Measurements from ENCODE around the gene ALOX5.
"Not testable (repeated sequence)": the region's sequence is repeated elsewhere in the genome, so short reads cannot be mapped to it uniquely, and the experiment has no call there.

ALOX5 gene

DNA sequence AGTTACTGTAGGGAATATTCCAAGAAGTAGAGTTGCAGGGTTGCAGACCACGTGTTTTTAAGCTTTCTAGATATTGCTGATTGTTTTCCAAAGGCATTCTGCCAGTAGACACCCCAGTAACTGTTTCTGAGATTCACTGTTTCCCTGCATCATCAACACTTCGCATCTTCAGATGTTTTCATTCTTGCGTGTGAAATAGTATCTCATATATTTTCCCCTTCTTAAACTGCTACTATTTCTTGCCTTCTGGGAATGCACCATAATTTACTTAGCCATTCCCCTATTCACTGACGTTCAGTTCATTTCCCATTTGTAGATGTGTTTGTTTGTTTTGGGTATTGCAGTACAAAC is 30.7 kb downstream of the ALOX5 start:
- no peak for DNase-seq (ENCODE audit: low read depth)

DNA sequence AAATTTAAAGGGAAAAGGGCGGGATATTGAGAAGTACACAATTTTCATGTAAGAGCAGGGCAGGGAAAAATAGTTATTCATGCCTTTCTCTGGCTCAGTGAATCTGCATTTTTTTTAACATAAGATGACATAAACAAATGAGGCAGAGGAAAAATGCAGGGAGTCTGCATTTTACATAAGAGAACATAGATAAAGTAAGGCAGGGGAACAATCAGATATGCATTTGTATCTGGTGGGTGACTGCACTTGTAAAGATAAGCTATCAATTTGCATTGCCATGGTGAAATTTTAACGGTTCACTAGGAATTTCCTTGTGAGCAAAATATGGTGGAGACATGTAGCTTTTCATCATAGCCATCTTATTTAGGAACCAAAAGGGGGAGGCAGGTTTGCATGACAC is 33.5 kb downstream of the ALOX5 start:
- DNase-seq (ENCODE audit: low read depth) = no peak

DNA sequence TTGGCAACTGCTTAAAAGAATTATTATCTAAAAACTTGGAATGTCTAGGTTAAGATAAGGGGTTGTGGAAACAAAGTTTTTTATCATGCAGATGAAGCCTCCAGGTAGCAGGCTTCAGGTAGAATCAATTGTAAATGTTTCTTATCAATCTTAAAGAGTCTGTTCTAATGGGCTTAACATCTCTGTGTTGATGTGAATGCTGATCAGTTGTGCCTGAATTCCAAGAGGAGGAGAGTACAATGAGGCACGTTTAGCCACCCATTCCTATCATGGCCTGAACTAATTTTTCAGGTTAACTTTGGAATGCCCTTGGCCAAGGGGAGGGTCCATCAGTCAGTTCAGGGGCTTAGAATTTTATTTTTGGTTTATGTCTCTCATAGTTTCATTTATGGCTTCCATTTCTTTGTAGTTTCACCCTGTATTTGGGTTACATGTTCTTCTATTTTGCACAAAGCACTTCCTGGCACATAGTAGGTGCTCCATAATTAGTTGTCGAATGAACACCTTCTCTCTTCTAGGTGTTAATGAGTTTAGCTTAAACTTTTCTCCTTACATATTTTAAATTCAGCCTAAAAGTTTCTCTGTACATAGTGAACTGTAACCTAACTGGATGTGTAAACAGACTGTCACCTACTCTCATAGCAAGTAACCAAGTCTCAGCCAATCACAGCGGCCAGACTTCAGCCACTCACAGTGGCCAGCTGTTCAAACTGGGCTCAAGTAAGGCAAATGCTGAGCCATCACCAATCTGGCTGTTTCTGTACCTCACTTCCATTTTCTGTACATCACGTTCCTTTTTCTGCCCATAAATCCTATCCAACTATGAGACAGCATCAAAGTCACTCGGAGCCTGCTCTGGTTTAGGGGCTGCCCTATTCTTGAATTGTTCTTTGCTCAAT is 34.7 kb downstream of the ALOX5 start:
- no peak for DNase-seq (ENCODE audit: low read depth)

DNA sequence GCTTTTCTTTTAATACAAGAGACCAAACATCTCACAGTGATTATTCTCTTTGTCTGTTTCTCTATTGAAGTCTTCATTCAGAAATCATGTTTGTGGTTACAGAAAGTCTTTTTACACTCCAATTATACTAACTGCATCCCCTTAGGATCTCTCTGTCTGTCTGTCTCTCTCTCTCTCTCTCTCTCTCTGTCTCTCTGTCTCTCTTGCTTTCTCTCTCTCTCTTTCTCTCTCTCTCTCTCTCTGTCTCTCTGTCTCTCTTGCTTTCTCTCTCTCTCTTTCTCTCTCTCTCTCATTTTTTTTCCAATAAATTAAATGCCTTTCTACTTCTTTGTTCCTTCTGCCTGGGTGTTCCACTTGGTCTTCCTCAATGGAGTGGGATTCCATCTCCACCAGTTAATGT is 35.3 kb downstream of the ALOX5 start:
- not testable (repeated sequence) for DNase-seq (ENCODE audit: low read depth)

GRCh38 chr10:45409782-45410181 is 35.8 kb downstream of the ALOX5 start:
- no peak for DNase-seq (ENCODE audit: low read depth)

GRCh38 chr10:45410489-45410806 is 36.4 kb downstream of the ALOX5 start:
- DNase-seq (ENCODE audit: low read depth) = no peak

DNA sequence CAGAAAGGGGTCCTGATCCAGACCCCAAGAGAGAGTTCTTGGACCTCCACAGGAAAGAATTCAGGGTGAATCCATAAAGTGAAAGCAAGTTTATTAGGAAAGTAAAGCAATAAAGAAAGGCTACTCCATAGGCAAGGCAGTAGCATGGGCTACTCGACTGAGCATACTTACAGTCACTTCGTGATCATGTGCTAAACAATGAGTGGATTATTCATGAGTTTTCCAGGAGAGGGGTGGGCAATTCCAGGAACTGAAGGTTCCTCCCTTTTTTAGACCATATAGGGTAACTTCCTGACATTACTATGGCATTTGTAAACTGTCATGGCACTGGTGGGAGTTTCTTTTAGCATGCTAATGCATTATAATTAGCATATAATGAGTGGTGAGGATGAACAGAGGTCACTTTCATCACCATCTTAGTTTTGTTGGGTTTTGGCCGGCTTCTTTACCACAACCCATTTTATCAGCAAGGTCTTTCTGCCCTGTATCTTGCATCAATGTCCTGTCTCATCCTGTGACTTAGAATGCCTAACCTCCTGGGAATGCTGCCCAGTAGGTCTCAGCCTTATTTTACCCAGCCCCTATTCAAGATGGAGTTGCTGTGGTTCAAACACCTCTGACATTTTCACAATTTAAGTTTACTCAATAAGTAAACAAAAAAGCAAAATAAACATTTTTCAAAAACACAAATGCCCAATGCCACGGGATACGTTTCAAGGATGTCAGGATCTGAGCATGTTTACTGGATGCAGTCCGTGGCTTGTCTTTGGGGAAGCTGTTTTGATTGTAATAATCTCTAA is 37.0 kb downstream of the ALOX5 start:
- DNase-seq (ENCODE audit: low read depth) = no peak

GRCh38 chr10:45411607-45411940 is 37.6 kb downstream of the ALOX5 start:
- DNase-seq (ENCODE audit: low read depth) = no peak

DNA sequence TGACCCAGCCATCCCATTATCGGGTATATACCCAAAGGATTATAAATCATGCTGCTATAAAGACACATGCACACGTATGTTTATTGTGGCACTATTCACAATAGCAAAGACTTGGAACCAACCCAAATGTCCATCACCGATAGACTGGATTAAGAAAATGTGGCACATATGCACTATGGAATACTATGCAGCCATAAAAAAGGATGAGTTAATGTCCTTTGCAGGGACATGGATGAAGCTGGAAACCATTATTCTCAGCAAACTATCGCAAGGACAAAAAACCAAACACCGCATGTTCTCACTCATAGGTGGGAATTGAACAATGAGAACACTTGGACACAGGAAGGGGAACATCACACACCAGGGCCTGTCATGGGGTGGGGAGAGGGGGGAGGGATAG is 41.0 kb downstream of the ALOX5 start:
- DNase-seq (ENCODE audit: low read depth) = not testable (repeated sequence)

- no peak for DNase-seq (ENCODE audit: low read depth)
These were observed 42.6 kb downstream of the ALOX5 start for GRCh38 chr10:45416603-45417002.

GRCh38 chr10:45417746-45418145 is 43.7 kb downstream of the ALOX5 start:
- no peak for DNase-seq (ENCODE audit: low read depth)

DNA sequence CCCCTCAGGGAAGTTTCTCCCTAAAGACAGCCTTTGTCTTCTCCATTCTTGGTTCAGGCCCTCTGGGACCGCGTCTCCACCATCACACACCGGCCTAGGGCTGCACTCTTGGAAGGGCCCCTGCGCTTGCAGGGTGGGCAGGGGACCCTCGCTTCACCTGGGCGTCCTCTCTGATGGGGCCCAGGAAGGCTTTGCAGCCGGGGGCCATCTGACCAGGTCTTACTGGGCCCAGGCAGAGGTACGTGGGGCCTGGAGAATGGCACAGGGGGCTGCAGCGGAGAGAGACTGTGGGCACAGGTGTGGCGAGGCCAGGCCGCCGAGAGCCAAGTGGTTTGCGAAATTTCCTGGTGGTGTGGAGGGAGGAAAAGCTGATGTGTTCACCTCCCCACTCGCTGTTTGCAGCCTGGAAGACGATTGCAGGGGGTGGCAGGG is 44.4 kb downstream of the ALOX5 start:
- DNase-seq (ENCODE audit: low read depth) = no peak

DNA sequence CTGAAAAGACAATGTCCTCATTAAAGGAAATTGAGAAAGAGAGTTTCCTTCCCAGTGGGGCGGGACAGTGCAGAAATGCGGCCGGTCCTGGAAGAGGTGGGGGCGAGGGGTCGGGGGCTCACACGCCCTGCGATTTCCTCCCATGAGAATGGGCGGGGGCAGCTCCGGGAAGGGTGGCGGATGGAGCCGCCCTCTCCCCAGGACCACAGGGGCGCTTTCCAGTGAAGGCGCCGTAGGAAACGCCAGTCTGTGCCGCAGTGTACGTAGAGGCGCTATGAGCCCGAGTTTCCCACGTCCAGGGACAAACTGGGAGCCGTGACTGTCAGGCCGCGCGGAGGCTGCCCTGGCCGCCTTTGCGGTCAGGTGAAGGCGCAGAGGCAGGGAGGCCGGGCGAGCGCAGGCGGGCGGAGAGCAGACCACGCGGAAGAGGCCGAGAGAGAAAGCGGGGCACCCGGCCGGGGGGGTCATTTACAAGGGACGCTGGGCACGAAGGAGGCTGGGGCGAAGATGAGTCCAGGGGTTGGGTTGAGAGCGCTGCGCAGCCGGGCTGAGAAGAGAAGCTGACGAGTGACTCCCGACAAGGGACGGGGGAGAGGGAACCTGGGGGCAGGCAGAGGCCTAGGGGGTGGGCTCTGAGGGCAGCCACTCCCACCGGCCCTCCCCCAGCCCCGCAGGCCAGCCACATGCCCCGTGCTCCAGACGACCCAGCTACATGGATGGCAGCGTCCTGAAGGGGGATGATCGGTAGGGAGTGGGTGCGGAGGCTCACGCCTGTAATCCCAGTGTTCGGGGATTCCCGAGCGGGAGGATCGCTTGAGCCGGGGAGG is 45.0 kb downstream of the ALOX5 start:
- DNase-seq (ENCODE audit: low read depth) = no peak

DNA sequence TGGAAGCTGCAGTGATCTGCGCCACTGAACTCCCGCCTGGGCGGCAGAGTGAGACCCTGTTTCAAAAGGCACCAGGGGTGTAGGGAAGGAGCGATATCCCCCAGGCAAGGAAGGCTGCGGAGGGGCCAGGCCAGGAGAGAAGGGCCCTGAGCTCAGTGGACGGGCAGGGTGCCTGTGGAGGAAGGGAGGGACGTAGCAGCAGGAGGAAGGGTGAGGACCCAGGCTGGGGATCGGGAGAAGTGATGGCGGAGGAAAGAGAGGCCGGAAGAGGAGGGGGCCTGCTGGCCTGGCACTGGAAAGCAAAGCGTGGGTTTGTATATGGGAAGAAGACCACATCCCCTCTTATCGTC is 45.6 kb downstream of the ALOX5 start:
- no peak for DNase-seq (ENCODE audit: low read depth)

- peak; percentile 50 for DNase-seq (ENCODE audit: low read depth)
These were observed 46.6 kb downstream of the ALOX5 start for GRCh38 chr10:45420453-45421192.

- no peak for DNase-seq (ENCODE audit: low read depth)
These were observed 47.4 kb downstream of the ALOX5 start for GRCh38 chr10:45421221-45422097.

- DNase-seq (ENCODE audit: low read depth) = no peak
These were observed 48.3 kb downstream of the ALOX5 start for GRCh38 chr10:45422207-45422865.

- no peak for DNase-seq (ENCODE audit: low read depth)
These were observed 49.0 kb downstream of the ALOX5 start for GRCh38 chr10:45422866-45423659.

DNA sequence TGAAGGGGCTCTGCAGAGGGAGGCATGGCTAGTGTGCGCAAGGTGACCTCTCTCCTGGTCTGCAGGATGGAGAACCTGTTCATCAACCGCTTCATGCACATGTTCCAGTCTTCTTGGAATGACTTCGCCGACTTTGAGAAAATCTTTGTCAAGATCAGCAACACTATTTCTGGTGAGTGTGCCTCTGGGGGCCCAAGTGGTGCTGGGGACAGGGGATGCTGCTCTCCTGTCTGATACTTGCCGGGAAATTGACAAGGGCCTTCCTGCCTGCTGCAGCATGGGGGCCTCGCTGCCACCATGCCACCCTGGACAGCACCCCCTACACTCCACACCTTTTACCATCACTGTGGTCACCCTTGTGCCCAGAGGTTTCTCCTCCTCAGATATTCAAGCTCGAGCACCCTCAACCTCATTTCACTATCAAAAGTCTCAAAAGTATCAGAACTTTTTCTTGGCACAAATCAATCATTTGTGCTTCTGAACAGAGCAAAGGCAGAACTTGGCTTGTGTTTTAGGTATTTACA is 50.0 kb downstream of the ALOX5 start:
- no peak for DNase-seq (ENCODE audit: low read depth)

All from fibroblast of the conjunctiva (primary cell).